ENCODE data around the gene AMZ1.
A peak's percentile ranks its signal among the peaks of the same experiment; 100 is the strongest.

Gene AMZ1

DNA sequence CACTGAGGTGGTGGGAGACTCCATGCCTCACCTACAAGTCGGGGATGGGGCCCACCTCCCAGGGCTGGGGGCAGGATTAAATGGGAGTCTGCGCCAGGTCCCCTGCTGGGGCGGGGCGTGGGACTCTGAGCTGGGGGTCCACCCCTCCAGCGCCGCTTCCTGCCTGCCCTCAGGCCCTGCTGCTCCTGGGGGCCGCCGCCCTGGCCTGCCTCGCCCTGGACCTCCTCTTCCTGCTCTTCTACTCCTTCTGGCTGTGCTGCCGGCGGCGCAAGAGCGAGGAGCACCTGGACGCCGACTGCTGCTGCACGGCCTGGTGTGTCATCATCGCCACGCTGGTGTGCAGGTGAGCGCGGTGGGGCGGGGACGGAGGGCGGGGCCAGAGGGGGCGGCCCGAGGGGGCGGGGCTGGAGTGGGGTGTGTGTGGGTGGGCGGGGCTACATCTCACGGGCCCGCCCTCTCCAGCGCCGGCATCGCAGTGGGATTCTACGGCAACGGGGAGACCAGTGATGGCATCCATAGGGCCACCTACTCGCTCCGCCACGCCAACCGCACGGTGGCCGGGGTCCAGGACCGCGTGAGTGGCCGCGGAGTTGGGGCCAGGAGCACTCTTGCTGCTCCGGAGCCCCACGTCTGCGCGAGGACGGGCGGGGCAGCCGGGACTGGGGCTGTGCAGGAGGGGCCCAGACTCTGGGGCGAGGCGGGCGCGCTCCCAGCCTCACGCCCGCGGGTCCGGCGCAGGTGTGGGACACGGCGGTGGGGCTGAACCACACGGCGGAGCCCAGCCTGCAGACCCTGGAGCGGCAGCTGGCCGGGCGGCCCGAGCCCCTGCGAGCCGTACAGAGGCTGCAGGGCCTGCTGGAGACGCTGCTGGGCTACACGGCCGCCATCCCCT, 41.1 kb upstream of the AMZ1 start:
- H3K9ac ChIP-seq (ENCODE audit: low read depth, low read length), result peak overlapping the region; percentile 33
- peaks cover 23% of the 10 kb centered on the region; the same call in 1 of the 2 replicates for H3K4me1 ChIP-seq (ENCODE audit: insufficient read depth, low read length)
- H3K36me3 ChIP-seq (ENCODE audit: insufficient read depth, low read length), result peaks cover 5% of the 10 kb centered on the region; the same call in 1 of the 2 replicates
- H3K9me3 ChIP-seq (ENCODE audit: control insufficient read depth, insufficient read depth, low read length), result no peaks in the 10 kb centered on the region

DNA sequence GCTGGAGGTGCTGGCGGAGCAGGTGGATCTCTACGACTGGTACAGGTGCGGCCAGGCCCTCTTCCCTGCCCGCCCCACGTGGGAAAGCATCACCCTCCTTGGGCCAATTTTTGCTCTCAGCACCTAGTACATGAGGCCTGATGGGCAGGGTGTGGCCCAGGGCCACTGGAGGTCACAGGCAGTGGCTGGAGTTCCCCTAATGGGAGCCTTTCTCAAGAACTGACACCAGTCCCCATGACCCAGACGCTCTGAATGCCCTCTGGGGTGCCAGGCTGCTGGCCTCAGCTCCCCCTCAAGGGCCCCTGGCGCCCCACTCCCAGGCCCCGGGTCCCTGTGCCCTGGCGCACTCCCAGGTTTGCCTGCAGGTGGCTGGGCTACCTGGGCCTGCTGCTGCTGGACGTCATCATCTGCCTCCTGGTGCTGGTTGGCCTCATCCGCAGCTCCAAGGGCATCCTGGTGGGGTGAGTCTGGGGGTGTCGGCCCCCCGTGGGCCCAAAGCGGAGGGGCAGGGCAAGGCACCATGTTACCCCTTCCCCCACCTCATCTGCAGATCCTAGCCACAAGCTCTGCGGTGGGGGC, 40.3 kb upstream of the AMZ1 start:
- Histone ChIP-seq H3K9me3 (ENCODE audit: control insufficient read depth, insufficient read depth, low read length) (no peaks in the 10 kb centered on the region), H3K9ac (ENCODE audit: low read depth, low read length) (no peak overlapping the region), H3K4me1 (ENCODE audit: insufficient read depth, low read length) (peaks cover 23% of the 10 kb centered on the region; the same call in 1 of the 2 replicates), H3K36me3 (ENCODE audit: insufficient read depth, low read length) (peaks cover 7% of the 10 kb centered on the region; the same call in 1 of the 2 replicates)

DNA sequence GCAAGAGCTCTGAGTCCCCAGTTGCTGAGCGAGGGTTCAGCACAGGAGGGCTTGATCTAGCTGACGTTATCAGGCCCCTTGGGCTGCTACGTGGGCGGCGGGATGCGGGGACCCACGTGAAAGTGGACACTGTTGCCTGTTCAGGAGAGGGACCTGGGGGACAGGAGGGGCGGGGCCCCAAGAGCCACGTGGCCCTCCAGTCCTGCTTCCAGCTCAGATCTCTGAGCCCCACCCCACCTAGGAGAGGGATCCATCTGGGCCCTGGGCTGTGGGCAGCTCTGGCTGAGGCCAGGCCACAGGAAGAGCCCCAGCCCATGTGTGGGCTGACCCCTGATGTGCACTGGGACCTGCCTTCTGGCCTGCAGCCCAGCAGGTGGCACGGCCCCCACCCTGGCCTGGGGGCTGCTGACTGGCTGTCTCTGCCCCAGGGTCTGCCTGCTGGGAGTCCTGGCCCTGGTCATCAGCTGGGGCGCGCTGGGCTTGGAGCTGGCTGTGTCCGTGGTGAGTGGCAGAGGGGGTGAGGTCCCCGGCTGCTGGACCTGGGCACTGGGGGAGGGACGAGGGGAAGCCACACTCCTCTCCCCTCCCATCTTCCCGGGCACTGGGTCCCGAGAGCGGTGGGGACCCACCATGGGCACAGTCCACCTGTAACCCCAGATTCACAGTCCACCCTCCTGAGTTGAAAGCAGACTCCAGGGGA, 38.7 kb upstream of the AMZ1 start:
- peaks cover 10% of the 10 kb centered on the region for H3K36me3 ChIP-seq (ENCODE audit: insufficient read depth, low read length)
- H3K9ac ChIP-seq (ENCODE audit: low read depth, low read length), result no peak overlapping the region

DNA sequence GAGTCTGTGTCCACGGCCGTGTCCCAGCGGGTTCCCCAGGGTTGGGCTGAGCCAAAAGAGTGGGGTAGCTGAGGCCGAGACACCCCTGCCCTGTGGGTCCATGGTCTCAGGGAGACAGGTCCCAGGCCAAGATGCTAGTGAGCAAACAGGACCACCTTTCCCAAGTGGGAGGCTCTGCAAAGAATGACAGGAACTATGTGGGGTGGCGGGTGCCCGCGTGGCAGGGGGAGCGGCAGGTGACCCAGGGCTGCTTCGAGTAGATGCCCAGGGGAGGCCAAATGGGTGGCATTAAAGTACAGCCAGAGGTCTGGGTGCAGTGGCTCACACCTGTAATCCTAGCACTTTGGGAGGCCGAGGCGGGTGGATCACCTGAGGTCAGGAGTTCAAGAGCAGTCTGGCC, 38.0 kb upstream of the AMZ1 start:
- Histone ChIP-seq H3K9me3 (ENCODE audit: control insufficient read depth, insufficient read depth, low read length) (no peaks in the 10 kb centered on the region), H3K4me1 (ENCODE audit: insufficient read depth, low read length) (peaks cover 12% of the 10 kb centered on the region; the same call in 1 of the 2 replicates), H3K9ac (ENCODE audit: low read depth, low read length) (no peak overlapping the region), H3K36me3 (ENCODE audit: insufficient read depth, low read length) (peaks cover 10% of the 10 kb centered on the region)

More for the DNA sequence above, 38.7 kb upstream of the AMZ1 start:
- Histone ChIP-seq H3K9me3 (ENCODE audit: control insufficient read depth, insufficient read depth, low read length) (no peaks in the 10 kb centered on the region), H3K4me1 (ENCODE audit: insufficient read depth, low read length) (peaks cover 19% of the 10 kb centered on the region; the same call in 1 of the 2 replicates)

DNA sequence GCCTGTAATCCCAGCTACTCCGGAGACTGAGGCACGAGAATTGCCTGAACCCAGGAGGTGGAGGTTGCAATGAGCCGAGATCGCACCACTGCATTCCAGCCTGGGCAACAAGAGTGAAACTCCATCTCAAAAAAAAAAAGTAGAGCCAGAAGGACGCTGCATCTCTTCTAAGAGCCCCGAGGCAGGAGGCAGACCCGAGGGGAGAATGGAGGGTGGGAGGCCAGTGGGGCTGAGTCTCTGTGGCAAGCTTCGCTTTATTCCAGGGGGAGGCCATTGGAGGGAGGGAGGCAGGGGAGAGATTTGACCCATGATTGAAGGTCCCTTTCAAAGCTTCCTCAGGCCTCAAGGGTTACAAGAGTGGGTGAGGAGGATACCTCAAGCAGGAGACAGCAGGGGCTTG, 37.6 kb upstream of the AMZ1 start:
- Histone ChIP-seq H3K36me3 (ENCODE audit: insufficient read depth, low read length) (peaks cover 10% of the 10 kb centered on the region), H3K9me3 (ENCODE audit: control insufficient read depth, insufficient read depth, low read length) (no peaks in the 10 kb centered on the region), H3K4me1 (ENCODE audit: insufficient read depth, low read length) (peaks cover 8% of the 10 kb centered on the region; the same call in 1 of the 2 replicates), H3K9ac (ENCODE audit: low read depth, low read length) (no peak overlapping the region)

DNA sequence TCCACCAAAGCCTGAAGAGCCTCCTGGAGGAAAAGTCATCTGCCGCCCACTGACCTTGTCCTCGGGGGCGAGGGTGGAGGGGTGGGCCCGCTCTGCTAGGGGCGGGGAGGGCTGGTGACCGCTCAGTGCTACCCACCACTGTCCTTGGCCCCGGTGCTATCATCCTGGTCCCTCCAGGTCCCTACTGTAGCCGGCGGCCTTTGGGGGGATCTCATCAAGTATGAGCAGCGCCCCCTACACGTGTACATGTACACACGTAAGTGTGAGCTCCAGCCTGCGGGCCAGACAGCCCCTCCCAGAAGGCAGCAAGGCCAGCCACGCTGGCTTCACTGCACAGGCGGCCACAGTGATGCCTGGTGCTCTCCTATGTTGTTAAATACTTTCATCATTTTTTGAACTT, 36.7 kb upstream of the AMZ1 start:
- Histone ChIP-seq H3K9me3 (ENCODE audit: control insufficient read depth, insufficient read depth, low read length) (no peaks in the 10 kb centered on the region), H3K4me1 (ENCODE audit: insufficient read depth, low read length) (peaks cover 2% of the 10 kb centered on the region; the same call in 1 of the 2 replicates), H3K36me3 (ENCODE audit: insufficient read depth, low read length) (peaks cover 10% of the 10 kb centered on the region), H3K9ac (ENCODE audit: low read depth, low read length) (no peak overlapping the region)

DNA sequence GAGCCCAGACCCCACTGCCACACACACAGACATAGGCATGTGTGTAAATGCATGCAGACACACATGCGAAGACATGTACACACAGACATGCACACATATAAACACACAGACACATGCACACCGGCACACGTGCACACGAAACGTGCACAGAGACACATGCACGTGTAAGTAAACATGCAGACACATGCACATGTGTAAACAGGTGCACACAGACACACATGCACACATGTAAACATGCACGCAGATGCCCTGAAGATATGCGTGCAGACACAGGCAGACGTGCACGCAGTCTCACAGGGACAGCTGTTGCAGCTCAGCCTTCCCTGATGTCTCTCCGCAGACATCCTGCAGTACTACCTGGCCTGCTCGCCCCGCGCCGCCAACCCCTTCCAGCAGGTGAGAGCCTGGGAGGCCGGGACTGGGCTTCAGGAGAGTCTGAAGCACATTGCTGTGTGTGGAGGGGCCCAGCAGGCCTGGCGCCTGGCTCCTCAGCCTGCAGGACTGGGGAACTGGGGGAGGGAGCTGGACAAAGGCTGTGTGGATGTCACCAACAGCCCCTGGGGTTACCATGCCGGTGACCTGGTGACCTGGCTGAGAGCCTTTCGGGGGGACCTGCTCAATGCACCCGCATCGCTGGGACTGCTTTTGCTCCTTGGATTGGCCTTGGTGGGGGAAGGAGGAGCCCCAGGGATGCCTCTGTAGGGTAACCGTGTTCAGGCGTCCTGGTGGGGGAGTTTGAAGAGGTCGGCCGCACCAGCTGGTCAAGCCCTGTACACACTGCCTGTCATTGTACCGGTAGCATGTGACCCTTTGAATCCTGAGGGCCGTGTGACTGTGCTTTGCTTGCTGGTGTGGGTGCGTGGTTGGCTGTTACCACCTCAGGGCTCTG, 35.9 kb upstream of the AMZ1 start:
- no peaks in the 10 kb centered on the region; the same call in 1 of the 2 replicates for H3K4me1 ChIP-seq (ENCODE audit: insufficient read depth, low read length)
- peaks cover 15% of the 10 kb centered on the region for H3K36me3 ChIP-seq (ENCODE audit: insufficient read depth, low read length)
- no peaks in the 10 kb centered on the region for H3K9me3 ChIP-seq (ENCODE audit: control insufficient read depth, insufficient read depth, low read length)
- no peak overlapping the region for H3K9ac ChIP-seq (ENCODE audit: low read depth, low read length)

DNA sequence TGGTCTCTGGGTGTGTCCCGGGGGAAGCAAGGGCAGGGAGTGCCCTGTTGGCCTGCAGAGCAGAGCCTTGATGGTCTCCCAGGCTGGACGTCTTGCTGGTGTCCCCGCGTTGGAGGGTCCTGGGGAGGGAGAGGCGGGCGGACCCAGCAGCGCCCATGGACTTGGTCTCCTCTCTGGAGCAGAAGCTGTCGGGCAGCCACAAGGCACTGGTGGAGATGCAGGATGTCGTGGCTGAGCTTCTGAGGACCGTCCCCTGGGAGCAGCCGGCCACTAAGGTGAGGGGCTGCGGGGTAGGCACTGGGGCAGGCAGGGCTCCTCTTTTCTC, 35.3 kb upstream of the AMZ1 start:
- Histone ChIP-seq H3K9ac (ENCODE audit: low read depth, low read length) (no peak overlapping the region), H3K9me3 (ENCODE audit: control insufficient read depth, insufficient read depth, low read length) (no peaks in the 10 kb centered on the region), H3K4me1 (ENCODE audit: insufficient read depth, low read length) (no peaks in the 10 kb centered on the region), H3K36me3 (ENCODE audit: insufficient read depth, low read length) (peaks cover 17% of the 10 kb centered on the region)

DNA sequence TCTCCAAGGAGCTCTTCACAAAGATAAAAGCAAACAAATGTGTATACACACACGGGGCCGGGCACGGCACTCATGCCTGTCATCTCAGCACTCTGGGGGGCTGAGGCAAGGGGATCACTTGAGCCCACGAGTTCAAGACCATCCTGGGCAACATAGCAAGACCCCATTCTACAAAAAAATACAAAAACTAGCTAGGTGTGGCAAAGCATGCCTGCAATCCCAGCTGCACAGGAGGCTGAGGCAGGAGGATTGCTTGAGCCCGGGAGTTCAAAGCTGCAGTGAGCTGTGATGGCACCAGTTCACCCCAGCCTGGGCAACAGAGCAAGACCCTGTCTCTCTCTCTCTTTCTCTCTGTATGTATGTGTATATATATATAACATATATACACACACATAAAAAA, 33.9 kb upstream of the AMZ1 start:
- Histone ChIP-seq H3K4me1 (ENCODE audit: insufficient read depth, low read length) (no peaks in the 10 kb centered on the region), H3K9me3 (ENCODE audit: control insufficient read depth, insufficient read depth, low read length) (no peaks in the 10 kb centered on the region), H3K9ac (ENCODE audit: low read depth, low read length) (no peak overlapping the region), H3K36me3 (ENCODE audit: insufficient read depth, low read length) (peaks cover 17% of the 10 kb centered on the region)

DNA sequence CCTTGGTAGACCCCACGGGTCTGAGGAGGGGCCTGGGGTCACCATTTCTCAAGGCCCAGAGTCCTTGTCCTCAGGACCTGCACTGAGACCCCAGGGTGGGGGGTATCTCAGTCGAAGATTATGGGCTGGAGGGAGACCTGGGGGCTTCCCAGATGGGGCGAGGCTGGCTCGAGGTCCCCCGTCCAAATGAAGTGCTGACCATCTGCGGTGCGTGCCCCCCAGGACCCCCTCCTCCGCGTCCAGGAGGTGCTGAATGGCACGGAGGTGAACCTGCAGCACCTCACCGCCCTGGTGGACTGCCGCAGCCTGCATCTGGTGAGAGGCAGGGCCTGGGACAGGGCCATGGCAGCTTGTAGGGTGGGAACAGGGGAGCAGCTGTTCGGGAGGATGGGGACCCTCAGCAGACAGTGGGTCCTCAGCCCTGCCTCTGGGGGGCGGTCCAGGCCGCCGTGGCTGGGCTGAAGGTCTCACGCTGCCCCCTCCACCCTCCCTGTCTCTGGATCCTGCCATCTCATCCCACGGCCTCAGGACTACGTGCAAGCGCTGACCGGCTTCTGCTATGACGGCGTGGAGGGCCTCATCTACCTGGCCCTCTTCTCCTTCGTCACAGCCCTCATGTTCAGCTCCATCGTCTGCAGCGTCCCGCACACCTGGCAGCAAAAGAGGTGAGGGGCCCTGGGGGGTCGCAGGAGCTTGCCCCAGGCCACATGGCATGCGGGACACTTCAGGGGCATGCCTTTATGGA, 32.0 kb upstream of the AMZ1 start:
- Histone ChIP-seq H3K9me3 (ENCODE audit: control insufficient read depth, insufficient read depth, low read length) (no peaks in the 10 kb centered on the region), H3K4me1 (ENCODE audit: insufficient read depth, low read length) (no peaks in the 10 kb centered on the region), H3K9ac (ENCODE audit: low read depth, low read length) (no peak overlapping the region), H3K36me3 (ENCODE audit: insufficient read depth, low read length) (peaks cover 15% of the 10 kb centered on the region)

DNA sequence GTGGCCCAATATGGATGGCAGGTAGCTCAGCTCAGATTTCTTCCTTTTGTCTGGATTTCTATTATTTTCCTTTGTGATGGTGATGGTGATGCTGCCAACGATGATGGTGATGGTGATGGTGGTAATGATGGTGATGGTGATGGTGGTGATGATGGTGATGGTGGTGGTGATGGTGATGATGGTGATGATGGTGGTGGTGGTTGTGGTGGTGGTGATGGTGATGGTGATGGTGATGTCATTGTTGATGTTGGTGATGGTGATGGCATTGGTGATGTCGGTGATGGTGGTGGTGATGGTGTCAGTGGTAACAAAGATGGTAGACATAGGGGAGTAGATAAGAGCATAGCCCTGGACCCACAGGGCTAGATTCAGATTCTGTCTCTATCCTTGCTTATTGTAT, 30.8 kb upstream of the AMZ1 start:
- Histone ChIP-seq H3K36me3 (ENCODE audit: insufficient read depth, low read length) (peaks cover 10% of the 10 kb centered on the region), H3K9ac (ENCODE audit: low read depth, low read length) (no peak overlapping the region), H3K9me3 (ENCODE audit: control insufficient read depth, insufficient read depth, low read length) (no peaks in the 10 kb centered on the region), H3K4me1 (ENCODE audit: insufficient read depth, low read length) (no peaks in the 10 kb centered on the region)

DNA sequence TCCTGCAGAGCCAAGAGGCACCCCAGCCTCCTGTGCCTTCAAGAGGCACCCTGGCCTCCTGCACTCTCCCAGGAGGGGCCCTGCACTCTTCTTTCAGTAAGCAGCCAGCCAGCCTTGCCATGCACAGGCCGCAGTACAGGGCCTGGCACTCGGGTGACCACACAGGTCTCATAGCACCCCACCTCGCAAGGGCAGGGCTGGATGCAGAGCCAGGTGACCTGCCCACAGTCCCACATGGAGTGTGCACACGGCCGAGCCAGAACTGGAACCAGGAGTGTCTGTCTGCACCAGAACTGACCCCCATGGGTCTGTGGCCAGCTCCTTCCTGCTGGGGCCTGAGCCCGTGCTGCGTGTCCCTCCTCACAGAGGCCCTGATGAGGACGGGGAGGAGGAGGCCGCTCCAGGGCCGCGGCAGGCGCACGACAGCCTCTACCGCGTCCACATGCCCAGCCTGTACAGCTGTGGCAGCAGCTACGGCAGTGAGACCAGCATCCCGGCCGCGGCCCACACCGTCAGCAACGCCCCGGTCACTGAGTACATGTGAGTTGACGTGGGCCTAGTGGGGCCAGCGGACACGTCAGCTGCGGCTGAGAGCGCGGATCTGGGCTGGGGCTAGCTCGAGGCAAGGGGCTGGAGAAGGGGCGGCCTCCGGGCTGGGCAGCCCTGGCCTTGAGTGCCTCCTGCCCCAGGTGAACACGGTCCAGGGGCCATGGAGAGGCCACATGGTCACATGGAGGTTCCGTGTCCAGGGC, 29.9 kb upstream of the AMZ1 start:
- H3K9me3 ChIP-seq (ENCODE audit: control insufficient read depth, insufficient read depth, low read length), result no peaks in the 10 kb centered on the region
- H3K9ac ChIP-seq (ENCODE audit: low read depth, low read length), result no peak overlapping the region
- no peaks in the 10 kb centered on the region for H3K4me1 ChIP-seq (ENCODE audit: insufficient read depth, low read length)
- H3K36me3 ChIP-seq (ENCODE audit: insufficient read depth, low read length), result peaks cover 10% of the 10 kb centered on the region

DNA sequence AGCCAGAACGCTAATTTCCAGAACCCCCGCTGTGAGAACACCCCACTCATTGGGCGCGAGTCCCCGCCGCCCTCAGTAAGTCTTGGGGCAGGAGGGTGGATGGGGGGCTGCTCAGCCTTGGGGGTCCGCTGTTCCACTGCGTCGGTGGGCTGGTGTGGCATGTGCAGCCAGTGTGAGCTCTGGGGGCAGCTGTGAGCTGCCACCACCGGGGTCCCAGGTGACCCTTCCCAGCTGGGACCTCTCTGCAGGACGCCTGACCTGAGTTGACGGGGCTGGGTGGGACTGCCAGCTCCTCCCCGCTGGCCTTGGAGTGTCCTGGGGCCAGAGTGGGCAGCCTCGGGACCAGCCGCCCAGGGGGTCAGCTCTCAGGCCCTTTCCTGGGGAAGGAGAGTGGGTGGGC, 29.1 kb upstream of the AMZ1 start:
- no peak overlapping the region for H3K9ac ChIP-seq (ENCODE audit: low read depth, low read length)
- H3K36me3 ChIP-seq (ENCODE audit: insufficient read depth, low read length), result peaks cover 8% of the 10 kb centered on the region
- H3K9me3 ChIP-seq (ENCODE audit: control insufficient read depth, insufficient read depth, low read length), result no peaks in the 10 kb centered on the region
- no peaks in the 10 kb centered on the region; the same call in 1 of the 2 replicates for H3K4me1 ChIP-seq (ENCODE audit: insufficient read depth, low read length)
